ENCODE results near the gene ACSF2.

Gene ACSF2

GRCh38 chr17:50505591-50506130 lies 79.6 kb downstream of the ACSF2 start:
- peak in 1 of 3 donors; percentile 15 for DNase-seq

DNA sequence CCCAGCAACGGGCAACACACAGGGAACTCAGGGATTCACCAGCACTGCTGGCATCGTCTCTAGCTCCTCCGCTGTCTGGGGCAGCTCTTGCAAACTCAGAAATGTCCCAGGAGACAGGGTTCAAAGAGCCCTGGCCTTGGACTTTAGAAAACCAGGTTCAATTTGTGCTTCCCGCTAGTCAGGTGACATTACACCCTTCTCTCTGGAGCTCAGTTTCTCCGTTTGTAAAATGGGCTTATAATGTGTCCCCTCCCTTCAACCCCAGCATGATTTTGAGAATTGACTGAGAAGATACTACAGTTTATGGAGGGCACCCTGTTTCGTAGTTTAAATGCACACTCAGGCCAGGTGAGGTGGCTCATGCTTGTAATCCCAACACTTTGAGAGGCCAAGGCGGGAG lies 80.3 kb downstream of the ACSF2 start:
- no peak for DNase-seq

DNA sequence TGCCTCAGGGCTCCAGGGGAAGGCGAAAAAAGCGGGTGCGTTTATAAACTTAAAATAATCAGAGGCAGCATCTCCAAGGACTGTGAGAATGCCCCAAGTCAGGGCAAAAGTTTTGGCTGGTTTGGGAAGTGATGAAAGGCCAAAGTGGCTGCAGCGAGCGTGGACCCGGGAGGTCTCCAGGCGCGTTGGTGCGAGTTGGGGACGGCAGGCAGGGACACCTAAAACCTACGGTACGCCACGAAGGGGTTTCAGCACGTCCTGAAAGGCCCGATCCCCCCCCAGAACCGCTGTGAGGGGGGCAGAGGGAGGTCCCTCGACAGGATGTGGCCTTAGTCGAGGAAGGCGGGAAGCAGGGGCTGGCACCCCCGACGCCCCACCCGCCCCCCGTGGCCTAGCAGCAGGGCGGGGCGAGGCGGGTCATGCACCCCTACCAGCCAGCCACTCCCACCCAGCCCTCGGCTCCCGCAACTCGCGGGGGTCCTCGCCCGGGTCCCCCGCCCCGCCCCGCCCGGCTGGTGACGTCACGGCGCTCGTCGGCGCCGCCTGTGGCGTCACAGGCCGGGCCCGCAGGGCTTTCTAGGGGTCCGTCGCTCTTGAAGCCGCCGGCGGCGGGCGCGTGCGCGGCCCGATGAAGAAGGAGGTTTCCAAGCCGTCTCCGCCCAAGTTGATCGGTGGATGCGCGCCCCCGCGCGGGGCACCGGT lies 82.0 kb downstream of the ACSF2 start, which contains the start of gene MYCBPAP:
MYCBPAP (plus strand) TSS at position 569 of the 702 bp plus-strand sequence. CDS start 236 bp downstream, outside the sequence.
- peak; percentile 74 to 88 (median 77) for DNase-seq

DNA sequence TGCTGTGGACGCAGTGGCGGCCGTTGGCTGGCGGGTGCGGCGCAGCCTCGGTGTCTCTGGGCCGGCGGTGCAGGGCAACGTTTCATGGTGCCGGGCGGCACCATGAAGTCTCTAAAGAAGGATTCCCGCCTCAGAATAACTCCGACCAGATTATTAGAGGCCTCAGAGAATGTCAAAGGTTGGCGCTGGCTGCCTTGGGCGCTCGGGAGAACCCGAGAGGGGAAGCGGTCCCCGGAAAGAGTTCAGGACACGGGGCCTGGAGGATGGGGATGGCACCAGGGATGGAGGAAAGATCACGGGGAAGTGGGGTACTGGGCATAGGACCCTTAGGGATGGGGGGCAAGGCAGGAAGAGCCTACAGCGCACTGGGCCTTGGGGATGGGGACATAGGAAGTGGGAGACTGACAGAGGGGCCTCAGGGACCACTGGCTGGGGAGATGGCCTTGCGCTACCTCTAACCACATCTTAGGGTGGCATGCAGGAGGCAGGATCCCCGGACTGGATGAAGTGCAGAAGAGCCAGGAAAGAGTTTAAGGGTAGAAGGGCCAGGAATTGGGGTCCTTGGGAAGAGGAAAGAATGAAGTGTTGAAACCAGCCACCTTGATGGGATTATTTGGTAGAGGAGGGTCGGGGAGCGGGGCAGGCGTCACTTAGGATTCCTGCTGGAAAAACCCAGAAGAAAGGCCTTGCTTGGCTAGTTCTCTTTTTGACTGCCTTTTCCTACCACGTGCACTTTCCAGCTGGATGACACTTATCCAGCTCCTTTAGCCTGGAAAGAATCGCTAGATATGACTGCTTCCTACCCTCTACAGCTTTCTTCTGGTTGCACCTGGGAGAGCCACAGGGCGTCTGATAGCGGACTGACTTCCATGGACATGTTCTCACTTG lies 82.8 kb downstream of the ACSF2 start:
- DNase-seq, result no peak

DNA sequence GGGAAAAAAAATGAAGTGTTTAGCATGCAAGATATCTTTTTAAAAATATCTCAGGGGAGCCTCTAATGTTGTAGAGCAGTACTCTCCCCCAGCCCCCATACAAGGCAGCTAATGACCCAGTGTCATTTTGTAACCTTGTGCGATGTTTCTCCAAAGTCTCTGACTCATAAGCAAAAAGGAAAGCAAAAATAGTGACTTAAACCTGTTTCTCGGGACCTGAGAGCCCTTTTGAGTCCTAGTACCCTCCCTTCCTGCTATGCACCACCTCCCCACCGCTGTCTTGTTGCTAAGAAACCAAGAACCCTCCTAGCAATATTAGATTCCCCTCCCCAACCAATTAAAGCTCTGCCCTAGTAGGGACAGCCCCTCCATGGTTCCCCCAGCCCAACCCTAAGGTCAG lies 85.0 kb downstream of the ACSF2 start:
- DNase-seq, result peak; percentile 40 to 64 (median 52)

- DNase-seq, result no peak
These were observed 87.5 kb downstream of the ACSF2 start for GRCh38 chr17:50513495-50513894.

GRCh38 chr17:50514388-50514787 lies 88.4 kb downstream of the ACSF2 start:
- no peak for DNase-seq

- peak; percentile 20 to 38 (median 28) for DNase-seq
These were observed 89.1 kb downstream of the ACSF2 start for GRCh38 chr17:50514936-50515702.

GRCh38 chr17:50517011-50517410 lies 91.0 kb downstream of the ACSF2 start:
- DNase-seq, result no peak

GRCh38 chr17:50517504-50518383 lies 91.7 kb downstream of the ACSF2 start:
- no peak for DNase-seq

- DNase-seq, result no peak
These were observed 92.5 kb downstream of the ACSF2 start for GRCh38 chr17:50518384-50519023.

DNA sequence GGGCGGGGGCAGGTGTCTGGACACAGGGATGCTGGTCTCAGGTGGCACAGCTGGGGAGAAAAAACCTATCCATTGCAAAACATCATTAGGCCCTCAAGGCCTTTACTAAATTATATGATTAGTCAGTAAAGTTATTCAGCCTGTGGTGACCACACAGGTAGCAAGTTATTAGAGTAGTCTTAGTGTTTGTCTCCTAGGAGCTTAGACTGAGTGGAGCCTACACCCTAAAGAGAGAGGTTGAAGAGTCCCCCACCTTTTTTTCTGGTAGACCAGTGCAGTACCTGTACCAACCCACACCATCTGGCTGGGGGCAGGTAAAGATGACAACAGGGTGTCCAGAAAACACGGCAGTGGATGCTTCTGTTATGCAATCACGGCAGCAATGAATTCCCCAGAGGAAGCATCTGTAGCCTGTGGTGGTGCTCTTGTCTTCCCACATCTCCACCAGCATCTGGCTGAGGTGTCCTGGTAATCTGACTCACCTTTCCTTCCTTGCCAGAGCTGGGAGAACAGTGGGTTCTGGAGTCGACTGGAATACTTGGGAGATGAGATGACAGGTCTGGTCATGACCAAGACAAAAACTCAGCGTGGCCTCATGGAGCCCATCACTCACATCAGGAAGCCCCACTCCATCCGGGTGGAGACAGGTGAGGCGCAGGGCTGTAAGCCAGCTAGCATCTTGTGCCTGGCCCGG lies 93.3 kb downstream of the ACSF2 start:
- DNase-seq, result no peak

DNA sequence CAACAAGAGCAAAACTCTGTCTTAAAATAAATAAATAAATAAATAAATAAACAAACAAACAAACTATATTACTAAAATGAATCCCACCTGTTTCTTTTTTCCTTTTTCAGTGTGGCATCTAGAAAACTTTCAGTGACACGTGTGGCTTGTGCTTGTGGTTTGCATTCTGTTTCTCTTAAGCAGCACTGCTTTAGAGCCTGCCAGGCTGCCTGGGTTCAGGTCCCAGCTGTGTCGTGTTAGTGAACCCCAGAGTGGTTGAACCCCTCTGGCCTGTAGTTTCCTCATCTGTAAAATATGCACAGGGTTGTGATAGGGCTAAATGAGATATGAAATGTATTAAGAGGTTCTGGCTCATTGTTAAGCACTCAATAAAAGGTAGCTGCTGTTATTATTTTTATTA lies 94.5 kb downstream of the ACSF2 start:
- no peak for DNase-seq

DNA sequence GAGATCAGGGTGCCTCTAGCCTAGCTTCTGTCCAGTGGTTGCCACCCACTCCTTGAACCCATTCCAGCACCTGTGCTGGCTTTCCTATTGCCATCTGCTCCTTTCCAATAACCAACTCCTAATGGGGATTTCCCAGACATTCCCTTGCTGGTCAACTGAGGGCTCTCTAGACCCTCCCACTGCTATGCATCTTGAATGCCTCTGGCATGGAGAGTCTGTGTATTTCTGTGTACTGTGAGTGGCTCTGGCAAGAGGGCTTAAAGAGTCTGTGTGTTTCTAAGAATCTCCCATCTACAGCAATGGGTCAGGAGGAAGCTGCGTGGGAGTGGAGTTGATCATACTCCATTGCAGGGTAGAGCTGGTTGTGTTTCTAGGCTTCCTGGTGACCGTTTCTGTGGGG lies 95.5 kb downstream of the ACSF2 start:
- no peak for DNase-seq

- DNase-seq, result no peak
These were observed 96.7 kb downstream of the ACSF2 start for GRCh38 chr17:50522766-50523165.

- no peak for DNase-seq
These were observed 97.2 kb downstream of the ACSF2 start for GRCh38 chr17:50523208-50523607.
